Measurements from ENCODE around the gene RADIL.

RADIL gene

GRCh38 chr7:4806983-4807597 lies 76.4 kb downstream of the RADIL start:
- TF ChIP-seq GATA2 (IDR thresholded peaks at IDR 0.05; ENCODE audit: low read depth, low read length) (no peak), GATA3 (IDR thresholded peaks at IDR 0.05; ENCODE audit: low read depth, low read length) (no peak)

- TF ChIP-seq GATA3 (IDR thresholded peaks at IDR 0.05; ENCODE audit: low read depth, low read length) = no peak
- no peak for TF ChIP-seq GATA2 (IDR thresholded peaks at IDR 0.05; ENCODE audit: low read depth, low read length)
Measured at GRCh38 chr7:4805984-4806300, 77.6 kb downstream of the RADIL start.

- TF ChIP-seq GATA2 (IDR thresholded peaks at IDR 0.05; ENCODE audit: low read depth, low read length) = no peak
- TF ChIP-seq GATA3 (IDR thresholded peaks at IDR 0.05; ENCODE audit: low read depth, low read length) = no peak
Measured at GRCh38 chr7:4805110-4805983, 78.2 kb downstream of the RADIL start.

- TF ChIP-seq GATA3 (IDR thresholded peaks at IDR 0.05; ENCODE audit: low read depth, low read length) = no peak
- TF ChIP-seq GATA2 (IDR thresholded peaks at IDR 0.05; ENCODE audit: low read depth, low read length) = no peak
Measured at GRCh38 chr7:4803397-4804241, 79.9 kb downstream of the RADIL start.

GRCh38 chr7:4801839-4802231 lies 81.7 kb downstream of the RADIL start:
- no peak for TF ChIP-seq GATA3 (IDR thresholded peaks at IDR 0.05; ENCODE audit: low read depth, low read length)
- no peak for TF ChIP-seq GATA2 (IDR thresholded peaks at IDR 0.05; ENCODE audit: low read depth, low read length)

GRCh38 chr7:4800926-4801838 lies 82.3 kb downstream of the RADIL start:
- no peak for TF ChIP-seq GATA2 (IDR thresholded peaks at IDR 0.05; ENCODE audit: low read depth, low read length)
- no peak for TF ChIP-seq GATA3 (IDR thresholded peaks at IDR 0.05; ENCODE audit: low read depth, low read length)

- TF ChIP-seq GATA2 (IDR thresholded peaks at IDR 0.05; ENCODE audit: low read depth, low read length) (no peak), GATA3 (IDR thresholded peaks at IDR 0.05; ENCODE audit: low read depth, low read length) (no peak)
Measured at GRCh38 chr7:4800487-4800886, 83.0 kb downstream of the RADIL start.

GRCh38 chr7:4799508-4800268 lies 83.8 kb downstream of the RADIL start:
- TF ChIP-seq GATA2 (IDR thresholded peaks at IDR 0.05; ENCODE audit: low read depth, low read length) (no peak), GATA3 (IDR thresholded peaks at IDR 0.05; ENCODE audit: low read depth, low read length) (no peak)

- TF ChIP-seq GATA3 (IDR thresholded peaks at IDR 0.05; ENCODE audit: low read depth, low read length) (no peak), GATA2 (IDR thresholded peaks at IDR 0.05; ENCODE audit: low read depth, low read length) (no peak)
Measured at GRCh38 chr7:4798706-4799235, 84.7 kb downstream of the RADIL start.

- TF ChIP-seq GATA3 (IDR thresholded peaks at IDR 0.05; ENCODE audit: low read depth, low read length) = no peak
- TF ChIP-seq GATA2 (IDR thresholded peaks at IDR 0.05; ENCODE audit: low read depth, low read length) = no peak
Measured at GRCh38 chr7:4797858-4798705, 85.4 kb downstream of the RADIL start.

- TF ChIP-seq GATA3 (IDR thresholded peaks at IDR 0.05; ENCODE audit: low read depth, low read length) = no peak
- no peak for TF ChIP-seq GATA2 (IDR thresholded peaks at IDR 0.05; ENCODE audit: low read depth, low read length)
Measured at GRCh38 chr7:4796453-4796852, 87.1 kb downstream of the RADIL start.

Data from SH-SY5Y (cell line).